Astrocyte (in vitro differentiated cells and primary cell): ENCODE data around the gene SNCG. TPM values are rescaled to one million over a fixed set of nuclear protein-coding genes. Genes with fewer than 3 reads are reported as not detected.
A peak's percentile ranks its signal among the peaks of the same experiment; 100 is the strongest.

Source experiments
- DNase-seq: peaks from one replicate; pipeline ENCODE4 v3.0.0-alpha.2; 2010; ENCODE audit warnings: low read depth
- FAIRE-seq: peaks from 2 replicates; lab custom pipeline; 2011; peaks lifted over from hg19 to GRCh38; lab: Jason Lieb, UNC
- H2AFZ ChIP-seq: 2 replicates; pipeline ENCODE4 v1.6.0; 2012; ENCODE audit warnings: low read depth, low read length, inconsistent platforms
- H3K27ac ChIP-seq: 2 replicates; pipeline ENCODE4 v1.5.1; 2011; ENCODE audit warnings: low read depth, low read length, inconsistent platforms
- H3K27me3 ChIP-seq: 2 replicates; pipeline ENCODE4 v1.6.0; 2011; ENCODE audit warnings: low read length, inconsistent platforms; ENCODE audit not compliant: insufficient read depth
- H3K36me3 ChIP-seq: 2 replicates; pipeline ENCODE4 v1.5.1; 2011; ENCODE audit warnings: low read length, inconsistent platforms; ENCODE audit not compliant: insufficient read depth
- H3K4me1 ChIP-seq: 2 replicates; pipeline ENCODE4 v1.5.1; 2011; ENCODE audit warnings: low read length, inconsistent platforms; ENCODE audit not compliant: insufficient read depth
- H3K4me2 ChIP-seq: 2 replicates; pipeline ENCODE4 v1.6.0; 2012; ENCODE audit warnings: low read length, inconsistent platforms
- H3K4me3 ChIP-seq: 2 replicates; pipeline ENCODE4 v1.5.1; 2011; ENCODE audit warnings: low read depth, mild to moderate bottlenecking, low read length, inconsistent platforms; ENCODE audit not compliant: insufficient read depth
- H3K79me2 ChIP-seq: 2 replicates; pipeline ENCODE4 v1.6.0; 2012; ENCODE audit warnings: mild to moderate bottlenecking, low read length, inconsistent platforms; ENCODE audit not compliant: insufficient read depth
- H3K9ac ChIP-seq: 2 replicates; pipeline ENCODE4 v1.6.0; 2012; ENCODE audit warnings: mild to moderate bottlenecking, low read length, inconsistent platforms
- H3K9me3 ChIP-seq: 2 replicates; pipeline ENCODE4 v1.5.1; 2012; ENCODE audit warnings: low read depth, mild to moderate bottlenecking, low read length, inconsistent platforms; ENCODE audit not compliant: insufficient read depth
- H4K20me1 ChIP-seq: 2 replicates; pipeline ENCODE4 v1.6.0; 2012; ENCODE audit warnings: low read length, inconsistent platforms; ENCODE audit not compliant: insufficient read depth
- H3K27ac Mint-ChIP-seq: one replicate; pipeline ENCODE4 v1.8.0; 2021; ENCODE audit warnings: mild to moderate bottlenecking, mixed read lengths; ENCODE audit not compliant: unreplicated experiment
- H3K27me3 Mint-ChIP-seq: one replicate; pipeline ENCODE4 v1.8.0; 2021; ENCODE audit warnings: low read depth, mixed read lengths; ENCODE audit not compliant: unreplicated experiment
- H3K36me3 Mint-ChIP-seq: one replicate; pipeline ENCODE4 v1.8.0; 2021; ENCODE audit warnings: low read depth, mixed read lengths; ENCODE audit not compliant: unreplicated experiment
- H3K4me1 Mint-ChIP-seq: one replicate; pipeline ENCODE4 v1.8.0; 2021; ENCODE audit warnings: low read depth, mixed read lengths; ENCODE audit not compliant: unreplicated experiment
- H3K4me3 Mint-ChIP-seq: one replicate; pipeline ENCODE4 v1.8.0; 2021; ENCODE audit warnings: mild to moderate bottlenecking, moderate library complexity, mixed read lengths; ENCODE audit not compliant: unreplicated experiment
- H3K9me3 Mint-ChIP-seq: one replicate; pipeline ENCODE4 v1.8.0; 2021; ENCODE audit warnings: mild to moderate bottlenecking, mixed read lengths; ENCODE audit not compliant: unreplicated experiment
- CTCF ChIP-seq: IDR thresholded peaks from 2 replicates; pipeline ENCODE4 v1.5.1; 2011; ENCODE audit warnings: low read depth, mild to moderate bottlenecking, inconsistent platforms, low read length, moderate library complexity; ENCODE audit not compliant: insufficient read depth
- EZH2 ChIP-seq: IDR thresholded peaks from 2 replicates; pipeline ENCODE4 v1.6.1; 2012; ENCODE audit warnings: mild to moderate bottlenecking, low read length, inconsistent platforms; ENCODE audit not compliant: insufficient read depth
- total RNA-seq: library from RNA; stranded (reverse); gene quantifications from 2 replicates; pipeline ENCODE4 v1.2.1, GENCODE V29; 2021

Gene SNCG
- total RNA-seq, 1 donor from 2014 or later, result 3.0 TPM

DNA sequence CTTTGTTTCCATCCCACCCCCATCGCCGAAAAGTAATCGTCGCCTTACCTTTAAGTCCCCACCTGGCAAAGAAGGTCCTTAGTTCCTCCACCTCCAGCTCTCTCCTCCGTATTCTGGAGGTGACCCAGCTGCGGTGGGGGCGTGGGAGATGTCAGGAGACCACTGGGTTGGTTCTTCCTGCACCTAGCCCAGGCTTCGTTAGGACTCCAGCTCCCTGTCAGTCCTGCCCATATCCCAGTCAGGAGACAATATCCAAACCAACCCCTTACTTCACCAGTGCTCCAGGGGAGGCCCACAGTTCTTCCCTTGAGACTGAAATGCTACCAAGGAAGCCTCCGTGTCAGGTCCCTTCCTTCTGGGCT is 10.6 kb downstream of the SNCG start:
- H3K27me3 ChIP-seq, result no peaks in the 10 kb centered on the region
- H3K4me3 ChIP-seq, result peak overlapping the region; percentile 41
- H3K79me2 ChIP-seq, result no peaks in the 10 kb centered on the region
- no peak for FAIRE-seq
- H3K4me3 Mint-ChIP-seq, result no peak overlapping the region
- TF ChIP-seq EZH2, result no peak
- TF ChIP-seq CTCF, result no peak
- no peak for DNase-seq
- H3K27ac ChIP-seq, result no peak overlapping the region
- no peak overlapping the region for H3K27ac Mint-ChIP-seq
- H3K4me2 ChIP-seq, result peak overlapping the region; percentile 95
- no peak overlapping the region for H2AFZ ChIP-seq
- no peaks in the 10 kb centered on the region for H4K20me1 ChIP-seq
- H3K27me3 Mint-ChIP-seq, result peaks cover 27% of the 10 kb centered on the region
- H3K36me3 Mint-ChIP-seq, result peaks cover 3% of the 10 kb centered on the region
- no peaks in the 10 kb centered on the region for H3K9me3 ChIP-seq
- H3K4me1 ChIP-seq, result peaks cover 44% of the 10 kb centered on the region
- peaks cover 14% of the 10 kb centered on the region for H3K4me1 Mint-ChIP-seq
- H3K9me3 Mint-ChIP-seq, result no peaks in the 10 kb centered on the region
- H3K9ac ChIP-seq, result peak overlapping the region; percentile 93
- no peaks in the 10 kb centered on the region for H3K36me3 ChIP-seq

- H3K4me1 ChIP-seq, result peaks cover 44% of the 10 kb centered on the region
- no peak for DNase-seq
- H3K27ac Mint-ChIP-seq, result no peak overlapping the region
- no peak overlapping the region for H2AFZ ChIP-seq
- no peak for TF ChIP-seq CTCF
- no peak for TF ChIP-seq EZH2
- peaks cover 14% of the 10 kb centered on the region for H3K4me1 Mint-ChIP-seq
- H4K20me1 ChIP-seq, result no peaks in the 10 kb centered on the region
- no peak for FAIRE-seq
- peak overlapping the region; percentile 80 for H3K27ac ChIP-seq
- H3K27me3 ChIP-seq, result no peaks in the 10 kb centered on the region
- H3K4me2 ChIP-seq, result peak overlapping the region; percentile 95
- H3K27me3 Mint-ChIP-seq, result peaks cover 31% of the 10 kb centered on the region
- H3K9me3 Mint-ChIP-seq, result no peaks in the 10 kb centered on the region
- no peak overlapping the region for H3K4me3 Mint-ChIP-seq
- no peaks in the 10 kb centered on the region for H3K36me3 ChIP-seq
- H3K36me3 Mint-ChIP-seq, result peaks cover 3% of the 10 kb centered on the region
- H3K79me2 ChIP-seq, result no peaks in the 10 kb centered on the region
- peak overlapping the region; percentile 93 for H3K9ac ChIP-seq
- no peaks in the 10 kb centered on the region for H3K9me3 ChIP-seq
- H3K4me3 ChIP-seq, result no peak overlapping the region
These were observed 11.1 kb downstream of the SNCG start for GRCh38 chr10:86969421-86970041.
